ENCODE measurements around the gene AOC2. TPM values are rescaled to one million over a fixed set of nuclear protein-coding genes. Genes with fewer than 3 reads are reported as not detected.
"Not testable (repeated sequence)": the region's sequence is repeated elsewhere in the genome, so short reads cannot be mapped to it uniquely, and the experiment has no call there.

AOC2 gene
- total and polyA plus RNA-seq, 2 donors: 0.28 to 1.1 TPM

- H3K9me3 ChIP-seq (ENCODE audit: control insufficient read depth in 2 of 2, insufficient read depth in 1 of 2, low read length in 1 of 2); H3K27ac ChIP-seq (ENCODE audit: low read depth in 1 of 2, low read length in 1 of 2); DNase-seq (ENCODE audit: low read depth in 6 of 9, low spot score in 9 of 9); H3K36me3 ChIP-seq (ENCODE audit: control insufficient read depth in 2 of 2, insufficient read depth in 2 of 2, low read length in 1 of 2); H3K4me1 ChIP-seq (ENCODE audit: control insufficient read depth in 2 of 2, insufficient read depth in 2 of 2, low read length in 2 of 2); H3K4me3 ChIP-seq (ENCODE audit: low read length in 2 of 2); H3K27me3 ChIP-seq (ENCODE audit: control insufficient read depth in 2 of 2, insufficient read depth in 1 of 2, low read length in 1 of 2): not testable (repeated sequence)
- WGBS: 95% methylated on average over 25 of the region's 28 CpGs
Measured at GRCh38 chr17:42851371-42852240, 7.2 kb downstream of the AOC2 start.

GRCh38 chr17:42852351-42852750, 8.0 kb downstream of the AOC2 start:
- peaks cover 0 to 4% of the 10 kb centered on the region in 2 donors for H3K27me3 ChIP-seq (ENCODE audit: control insufficient read depth in 2 of 2, insufficient read depth in 1 of 2, low read length in 1 of 2)
- H3K9me3 ChIP-seq (ENCODE audit: control insufficient read depth in 2 of 2, insufficient read depth in 1 of 2, low read length in 1 of 2): no peaks in the 10 kb centered on the region
- WGBS: 94% methylated on average over 15 of the region's 15 CpGs
- no peak overlapping the region for H3K27ac ChIP-seq (ENCODE audit: low read depth in 1 of 2, low read length in 1 of 2)
- no peaks in the 10 kb centered on the region for H3K36me3 ChIP-seq (ENCODE audit: control insufficient read depth in 2 of 2, insufficient read depth in 2 of 2, low read length in 1 of 2)
- no peak for DNase-seq (ENCODE audit: low read depth in 6 of 9, low spot score in 9 of 9)
- peaks cover 0 to 8% of the 10 kb centered on the region in 2 donors for H3K4me1 ChIP-seq (ENCODE audit: control insufficient read depth in 2 of 2, insufficient read depth in 2 of 2, low read length in 2 of 2)
- H3K4me3 ChIP-seq (ENCODE audit: low read length in 2 of 2): no peak overlapping the region

GRCh38 chr17:42853004-42853403, 8.6 kb downstream of the AOC2 start:
- DNase-seq (ENCODE audit: low read depth in 6 of 9, low spot score in 9 of 9): no peak
- no peak overlapping the region for H3K4me3 ChIP-seq (ENCODE audit: low read length in 2 of 2)
- peaks cover 0 to 8% of the 10 kb centered on the region in 2 donors for H3K4me1 ChIP-seq (ENCODE audit: control insufficient read depth in 2 of 2, insufficient read depth in 2 of 2, low read length in 2 of 2)
- no peak overlapping the region for H3K27ac ChIP-seq (ENCODE audit: low read depth in 1 of 2, low read length in 1 of 2)
- H3K27me3 ChIP-seq (ENCODE audit: control insufficient read depth in 2 of 2, insufficient read depth in 1 of 2, low read length in 1 of 2): peaks cover 0 to 4% of the 10 kb centered on the region in 2 donors
- no peaks in the 10 kb centered on the region for H3K9me3 ChIP-seq (ENCODE audit: control insufficient read depth in 2 of 2, insufficient read depth in 1 of 2, low read length in 1 of 2)
- no peaks in the 10 kb centered on the region for H3K36me3 ChIP-seq (ENCODE audit: control insufficient read depth in 2 of 2, insufficient read depth in 2 of 2, low read length in 1 of 2)
- WGBS: 83% methylated on average over 4 of the region's 4 CpGs

- Histone ChIP-seq H3K27ac (ENCODE audit: low read depth in 1 of 2, low read length in 1 of 2) (no peak overlapping the region), H3K4me1 (ENCODE audit: control insufficient read depth in 2 of 2, insufficient read depth in 2 of 2, low read length in 2 of 2) (peaks cover 0 to 8% of the 10 kb centered on the region in 2 donors), H3K4me3 (ENCODE audit: low read length in 2 of 2) (no peak overlapping the region), H3K36me3 (ENCODE audit: control insufficient read depth in 2 of 2, insufficient read depth in 2 of 2, low read length in 1 of 2) (no peaks in the 10 kb centered on the region), H3K27me3 (ENCODE audit: control insufficient read depth in 2 of 2, insufficient read depth in 1 of 2, low read length in 1 of 2) (peaks cover 0 to 4% of the 10 kb centered on the region in 2 donors), H3K9me3 (ENCODE audit: control insufficient read depth in 2 of 2, insufficient read depth in 1 of 2, low read length in 1 of 2) (no peaks in the 10 kb centered on the region)
- DNase-seq (ENCODE audit: low read depth in 6 of 9, low spot score in 9 of 9): no peak
- 88% methylated on average over 5 of the region's 5 CpGs for WGBS
Measured at GRCh38 chr17:42853597-42853967, 9.2 kb downstream of the AOC2 start.

GRCh38 chr17:42853968-42854790, 9.8 kb downstream of the AOC2 start:
- Histone ChIP-seq H3K27ac (ENCODE audit: low read depth in 1 of 2, low read length in 1 of 2) (no peak overlapping the region), H3K4me1 (ENCODE audit: control insufficient read depth in 2 of 2, insufficient read depth in 2 of 2, low read length in 2 of 2) (peaks cover 0 to 8% of the 10 kb centered on the region in 2 donors), H3K9me3 (ENCODE audit: control insufficient read depth in 2 of 2, insufficient read depth in 1 of 2, low read length in 1 of 2) (no peaks in the 10 kb centered on the region), H3K36me3 (ENCODE audit: control insufficient read depth in 2 of 2, insufficient read depth in 2 of 2, low read length in 1 of 2) (no peaks in the 10 kb centered on the region), H3K27me3 (ENCODE audit: control insufficient read depth in 2 of 2, insufficient read depth in 1 of 2, low read length in 1 of 2) (peaks cover 0 to under 1% of the 10 kb centered on the region in 2 donors), H3K4me3 (ENCODE audit: low read length in 2 of 2) (no peak overlapping the region)
- WGBS: 91% methylated on average over 15 of the region's 15 CpGs
- DNase-seq (ENCODE audit: low read depth in 6 of 9, low spot score in 9 of 9): no peak

GRCh38 chr17:42855048-42855596, 10.7 kb downstream of the AOC2 start:
- H3K4me3 ChIP-seq (ENCODE audit: low read length in 2 of 2): no peak overlapping the region
- no peaks in the 10 kb centered on the region for H3K27me3 ChIP-seq (ENCODE audit: control insufficient read depth in 2 of 2, insufficient read depth in 1 of 2, low read length in 1 of 2)
- no peak for DNase-seq (ENCODE audit: low read depth in 6 of 9, low spot score in 9 of 9)
- H3K4me1 ChIP-seq (ENCODE audit: control insufficient read depth in 2 of 2, insufficient read depth in 2 of 2, low read length in 2 of 2): peaks cover 0 to 8% of the 10 kb centered on the region in 2 donors
- no peak overlapping the region for H3K27ac ChIP-seq (ENCODE audit: low read depth in 1 of 2, low read length in 1 of 2)
- WGBS: 89% methylated on average over 8 of the region's 8 CpGs
- H3K9me3 ChIP-seq (ENCODE audit: control insufficient read depth in 2 of 2, insufficient read depth in 1 of 2, low read length in 1 of 2): no peaks in the 10 kb centered on the region
- no peaks in the 10 kb centered on the region for H3K36me3 ChIP-seq (ENCODE audit: control insufficient read depth in 2 of 2, insufficient read depth in 2 of 2, low read length in 1 of 2)

- 96% methylated on average over 7 of the region's 8 CpGs for WGBS
- not testable (repeated sequence) for H3K9me3 ChIP-seq (ENCODE audit: control insufficient read depth in 2 of 2, insufficient read depth in 1 of 2, low read length in 1 of 2); H3K27me3 ChIP-seq (ENCODE audit: control insufficient read depth in 2 of 2, insufficient read depth in 1 of 2, low read length in 1 of 2); H3K36me3 ChIP-seq (ENCODE audit: control insufficient read depth in 2 of 2, insufficient read depth in 2 of 2, low read length in 1 of 2); H3K4me3 ChIP-seq (ENCODE audit: low read length in 2 of 2); H3K27ac ChIP-seq (ENCODE audit: low read depth in 1 of 2, low read length in 1 of 2); DNase-seq (ENCODE audit: low read depth in 6 of 9, low spot score in 9 of 9); H3K4me1 ChIP-seq (ENCODE audit: control insufficient read depth in 2 of 2, insufficient read depth in 2 of 2, low read length in 2 of 2)
Measured at GRCh38 chr17:42856093-42856492, 11.7 kb downstream of the AOC2 start.

GRCh38 chr17:42856516-42856915, 12.1 kb downstream of the AOC2 start:
- H3K4me1 ChIP-seq (ENCODE audit: control insufficient read depth in 2 of 2, insufficient read depth in 2 of 2, low read length in 2 of 2); H3K36me3 ChIP-seq (ENCODE audit: control insufficient read depth in 2 of 2, insufficient read depth in 2 of 2, low read length in 1 of 2); H3K9me3 ChIP-seq (ENCODE audit: control insufficient read depth in 2 of 2, insufficient read depth in 1 of 2, low read length in 1 of 2); H3K27me3 ChIP-seq (ENCODE audit: control insufficient read depth in 2 of 2, insufficient read depth in 1 of 2, low read length in 1 of 2); H3K27ac ChIP-seq (ENCODE audit: low read depth in 1 of 2, low read length in 1 of 2); H3K4me3 ChIP-seq (ENCODE audit: low read length in 2 of 2); DNase-seq (ENCODE audit: low read depth in 6 of 9, low spot score in 9 of 9): not testable (repeated sequence)
- WGBS: 98% methylated on average over 6 of the region's 8 CpGs

- no peak for DNase-seq (ENCODE audit: low read depth in 6 of 9, low spot score in 9 of 9)
- Histone ChIP-seq H3K9me3 (ENCODE audit: control insufficient read depth in 2 of 2, insufficient read depth in 1 of 2, low read length in 1 of 2) (no peaks in the 10 kb centered on the region), H3K4me3 (ENCODE audit: low read length in 2 of 2) (no peak overlapping the region), H3K4me1 (ENCODE audit: control insufficient read depth in 2 of 2, insufficient read depth in 2 of 2, low read length in 2 of 2) (peaks cover 0 to 8% of the 10 kb centered on the region in 2 donors), H3K36me3 (ENCODE audit: control insufficient read depth in 2 of 2, insufficient read depth in 2 of 2, low read length in 1 of 2) (no peaks in the 10 kb centered on the region), H3K27me3 (ENCODE audit: control insufficient read depth in 2 of 2, insufficient read depth in 1 of 2, low read length in 1 of 2) (no peaks in the 10 kb centered on the region), H3K27ac (ENCODE audit: low read depth in 1 of 2, low read length in 1 of 2) (no peak overlapping the region)
- WGBS: 100% methylated on average over 1 of the region's 1 CpG
Measured at GRCh38 chr17:42857389-42857788, 13.0 kb downstream of the AOC2 start.

All from thymus (tissue), 11 donors.